ENCODE measurements around the gene CNGA2. TPM values are rescaled to one million over a fixed set of nuclear protein-coding genes. Genes with fewer than 3 reads are reported as not detected.

Gene CNGA2
- total and polyA plus RNA-seq, 2 donors (not counting 3 experiments of a cell fraction or from before 2014, with no cell fraction given) = not detected

GRCh38 chrX:151692825-151693224 is 41.7 kb upstream of the CNGA2 start:
- ChIA-PET POLR2A (no interaction called here), CTCF (no interaction called here)
- no peak overlapping the region for H2AFZ ChIP-seq (ENCODE audit: low read depth, low read length)
- H3K4me3 ChIP-seq (replicated peaks in 1 of 3; ENCODE audit: insufficient read depth in 1 of 3, low read depth in 1 of 3, low read length in 3 of 3) = no peak overlapping the region
- H3K9me3 ChIP-seq (replicated peaks; ENCODE audit: control insufficient read depth, insufficient read depth, low read length) = no peaks in the 10 kb centered on the region
- no peak overlapping the region for H3K9ac ChIP-seq (replicated peaks; ENCODE audit: extremely low read depth, insufficient read depth, low read length)
- H3K27me3 ChIP-seq (ENCODE audit: control insufficient read depth in 2 of 2, insufficient read depth in 2 of 2, low read length in 2 of 2) = no peaks in the 10 kb centered on the region
- no peaks in the 10 kb centered on the region for H3K79me2 ChIP-seq (ENCODE audit: control insufficient read depth, insufficient read depth, low read length)
- no peak overlapping the region for H3K27ac ChIP-seq (ENCODE audit: insufficient read depth, low read depth, low read length)
- H3K36me3 ChIP-seq (ENCODE audit: control insufficient read depth in 2 of 2, extremely low read depth in 1 of 2, insufficient read depth in 2 of 2, low read length in 2 of 2) = no peaks in the 10 kb centered on the region
- TF ChIP-seq POLR2AphosphoS5 (IDR thresholded peaks at IDR 0.05; ENCODE audit: insufficient read depth, low read depth, low read length) (no peak), JUN (IDR thresholded peaks at IDR 0.05; ENCODE audit: borderline replicate concordance, insufficient read depth, insufficient read length, low read depth) (no peak), MYC (IDR thresholded peaks at IDR 0.05; ENCODE audit: low read depth, low read length) (no peak), EZH2 (IDR thresholded peaks at IDR 0.05; ENCODE audit: borderline replicate concordance, low read depth, low read length, severe bottlenecking) (no peak), GATA2 (IDR thresholded peaks at IDR 0.05; ENCODE audit: insufficient read depth, insufficient read length, low read depth, low read length) (no peak), CTCF (IDR thresholded peaks at IDR 0.05; ENCODE audit: extremely low read depth in 1 of 2, insufficient read depth in 1 of 2, low read depth in 1 of 2, low read length in 2 of 2) (no peak), MAX (IDR thresholded peaks at IDR 0.05; ENCODE audit: insufficient read depth, insufficient read length) (no peak), FOS (IDR thresholded peaks at IDR 0.05; ENCODE audit: borderline replicate concordance, insufficient read depth, low read length) (no peak), POLR2A (IDR thresholded peaks at IDR 0.05; ENCODE audit: low read depth, low read length) (no peak)
- no TSS peak for BruUV-seq (replicated peaks)
- H4K20me1 ChIP-seq (replicated peaks; ENCODE audit: control insufficient read depth, extremely low read depth, insufficient read depth, low read length) = no peaks in the 10 kb centered on the region
- dilution Hi-C loops (cut with MboI; ENCODE audit: extremely low pct_ligation_motif_present, low sequenced_read_pairs) (no loop called here), intact Hi-C loops (cut with micrococcal nuclease) (no loop called here)
- H3K9me1 ChIP-seq (replicated peaks; ENCODE audit: control insufficient read depth, extremely low read depth, insufficient read depth, low read length) = no peaks in the 10 kb centered on the region
- no peak overlapping the region for H3K4me2 ChIP-seq (ENCODE audit: insufficient read depth, low read length)
- FAIRE-seq = no peak
- H3K4me1 ChIP-seq (ENCODE audit: control insufficient read depth, extremely low read depth, insufficient read depth, low read length) = no peaks in the 10 kb centered on the region
- no peak for DNase-seq (ENCODE audit: low read depth, low spot score)
